H1 (cell line): ENCODE results near the gene TAF4. TPM values are rescaled to one million over a fixed set of nuclear protein-coding genes. Genes with fewer than 3 reads are reported as not detected.
A peak's percentile ranks its signal among the peaks of the same experiment; 100 is the strongest.

ENCODE experiments used
- CTCF ChIA-PET: fragments of 300-600 bp; sonication (Branson Sonifier 250); formaldehyde crosslinking; loops from one replicate; lab custom pipeline; 2021; ENCODE audit not compliant: partially characterized antibody; lab: Charles Lee
- POLR2A ChIA-PET: fragments of 300-600 bp; sonication (Branson Sonifier 250); formaldehyde crosslinking; loops from one replicate; lab custom pipeline; 2021; ENCODE audit warnings: inconsistent platforms; ENCODE audit not compliant: partially characterized antibody; lab: Charles Lee
- DNase-seq, 2 experiments: peaks; one replicate each; pipeline versions ENCODE4 v3.0.0 to v3.0.0-alpha.2; 2010 to 2022; ENCODE audit warnings: low spot score in 2 of 2, low read depth in 1 of 2, mixed read lengths in 1 of 2
- FAIRE-seq: peaks from 2 replicates; lab custom pipeline; 2011; peaks lifted over from hg19 to GRCh38; lab: Jason Lieb, UNC
- H2AFZ ChIP-seq: 2 replicates; pipeline ENCODE4 v1.8.1; 2012; ENCODE audit warnings: low read length, inconsistent platforms
- H2AK5ac ChIP-seq: 2 replicates; pipeline ENCODE4 v1.6.1; 2013; ENCODE audit warnings: low read depth, low read length
- H2BK120ac ChIP-seq: replicated peaks from 2 replicates; pipeline ENCODE3; 2013; ENCODE audit warnings: low read depth, low read length, inconsistent platforms
- H2BK12ac ChIP-seq: 2 replicates; pipeline ENCODE4 v1.6.1; 2013; ENCODE audit warnings: low read depth, low read length
- H2BK15ac ChIP-seq: 2 replicates; pipeline ENCODE4 v1.6.1; 2013; ENCODE audit warnings: low read length
- H2BK20ac ChIP-seq: 2 replicates; pipeline ENCODE4 v1.6.1; 2013; ENCODE audit warnings: low read length
- H2BK5ac ChIP-seq: 2 replicates; pipeline ENCODE4 v1.6.1; 2013; ENCODE audit warnings: low read depth, low read length
- H3K14ac ChIP-seq: 2 replicates; pipeline ENCODE4 v1.6.1; 2013; ENCODE audit warnings: inconsistent platforms; ENCODE audit not compliant: insufficient read length
- H3K18ac ChIP-seq: 2 replicates; pipeline ENCODE4 v1.6.1; 2013; ENCODE audit warnings: low read length; ENCODE audit errors: extremely low read depth
- H3K23ac ChIP-seq: 2 replicates; pipeline ENCODE4 v1.6.1; 2013; ENCODE audit warnings: inconsistent platforms; ENCODE audit not compliant: insufficient read length
- H3K23me2 ChIP-seq: 2 replicates; pipeline ENCODE4 v1.6.1; 2013; ENCODE audit warnings: low read depth, low read length
- H3K27ac ChIP-seq: 2 replicates; pipeline ENCODE4 v1.6.1; 2011; ENCODE audit warnings: low read depth, low read length, inconsistent platforms
- H3K27me3 ChIP-seq, 4 experiments: replicated peaks in 1 of 4; 1 replicate in 1 of 4; 2 replicates in 3 of 4; pipeline versions ENCODE4 v1.6.1 to v1.8.1; 2011 to 2013; ENCODE audit warnings: low read length in 3 of 4, mild to moderate bottlenecking in 3 of 4, inconsistent platforms in 2 of 4, mixed read lengths in 2 of 4, moderate library complexity in 1 of 4; ENCODE audit not compliant: control insufficient read depth in 3 of 4, insufficient read depth in 3 of 4; ENCODE audit errors: extremely low read depth in 1 of 4
- H3K36me3 ChIP-seq, 4 experiments: 2 replicates each; pipeline versions ENCODE4 v1.6.1 to v1.8.1; 2011 to 2013; ENCODE audit warnings: mild to moderate bottlenecking in 4 of 4, low read length in 3 of 4, moderate library complexity in 2 of 4, control low read depth in 1 of 4, inconsistent platforms in 1 of 4; ENCODE audit not compliant: insufficient read depth in 4 of 4, control insufficient read depth in 2 of 4
- H3K4ac ChIP-seq: replicated peaks from 2 replicates; pipeline ENCODE3; 2013; ENCODE audit warnings: low read length, low read depth, mixed read lengths, inconsistent platforms; ENCODE audit not compliant: insufficient read length
- H3K4me1 ChIP-seq, 4 experiments: replicated peaks in 1 of 4; 1 replicate in 1 of 4; 2 replicates in 3 of 4; pipeline versions ENCODE4 v1.6.1 to v1.8.1; 2011 to 2013; ENCODE audit warnings: low read length in 3 of 4, inconsistent platforms in 2 of 4, mixed read lengths in 1 of 4; ENCODE audit not compliant: insufficient read depth in 4 of 4, control insufficient read depth in 3 of 4
- H3K4me2 ChIP-seq, 2 experiments: 2 replicates each; pipeline versions ENCODE4 v1.6.1 to v1.8.1; 2011 to 2013; ENCODE audit warnings: low read depth in 2 of 2, low read length in 2 of 2, control low read depth in 1 of 2, inconsistent platforms in 1 of 2, mild to moderate bottlenecking in 1 of 2; ENCODE audit not compliant: insufficient read depth in 1 of 2
- H3K4me3 ChIP-seq, 4 experiments: fragments of 200-600, 300-600 bp in 1 of 4; sonication (generic), shearing (Covaris generic), sonication (Bioruptor Twin) in 1 of 4; 2 replicates each; pipeline versions ENCODE4 v1.5.1 to v1.8.1; 2011 to 2016; ENCODE audit warnings: low read length in 4 of 4, low read depth in 3 of 4, control low read depth in 2 of 4, inconsistent platforms in 2 of 4, mild to moderate bottlenecking in 2 of 4, mixed read lengths in 1 of 4, moderate library complexity in 1 of 4; ENCODE audit not compliant: insufficient read depth in 2 of 4; ENCODE audit errors: extremely low read depth in 1 of 4
- H3K56ac ChIP-seq: replicated peaks from 2 replicates; pipeline ENCODE3; 2013; ENCODE audit warnings: low read depth, mild to moderate bottlenecking, mixed read lengths, low read length, inconsistent platforms; ENCODE audit not compliant: insufficient read length
- H3K79me1 ChIP-seq: 2 replicates; pipeline ENCODE4 v1.6.1; 2013; ENCODE audit warnings: low read depth, low read length, control low read depth
- H3K79me2 ChIP-seq, 2 experiments: 2 replicates each; pipeline versions ENCODE4 v1.6.1 to v1.8.1; 2012 to 2013; ENCODE audit warnings: low read length in 2 of 2, mild to moderate bottlenecking in 2 of 2, inconsistent platforms in 1 of 2; ENCODE audit not compliant: insufficient read depth in 2 of 2, control insufficient read depth in 1 of 2
- H3K9ac ChIP-seq, 4 experiments: replicated peaks in 1 of 4; 1 replicate in 1 of 4; 2 replicates in 3 of 4; pipeline versions ENCODE4 v1.6.1 to v1.8.1; 2011 to 2013; ENCODE audit warnings: low read depth in 3 of 4, low read length in 3 of 4, control low read depth in 2 of 4, mild to moderate bottlenecking in 2 of 4, moderate library complexity in 2 of 4, inconsistent platforms in 1 of 4; ENCODE audit errors: extremely low read depth in 1 of 4
- H3K9me3 ChIP-seq, 2 experiments: 2 replicates each; pipeline versions ENCODE4 v1.6.1 to v1.8.1; 2012 to 2013; ENCODE audit warnings: mild to moderate bottlenecking in 2 of 2, moderate library complexity in 2 of 2, control low read depth in 1 of 2, inconsistent platforms in 1 of 2, low read depth in 1 of 2, low read length in 1 of 2, mixed read lengths in 1 of 2; ENCODE audit not compliant: insufficient read depth in 2 of 2
- H4K20me1 ChIP-seq, 2 experiments: replicated peaks in 1 of 2; 2 replicates each; pipeline versions ENCODE3 to v1.8.1; 2011 to 2013; ENCODE audit warnings: inconsistent platforms in 2 of 2, low read length in 2 of 2, mild to moderate bottlenecking in 1 of 2; ENCODE audit not compliant: insufficient read depth in 2 of 2, control insufficient read depth in 1 of 2
- H4K5ac ChIP-seq: 2 replicates; pipeline ENCODE4 v1.6.1; 2013; ENCODE audit warnings: low read length, low read depth, mixed read lengths, inconsistent platforms; ENCODE audit not compliant: insufficient read length
- H4K8ac ChIP-seq: 2 replicates; pipeline ENCODE4 v1.8.0; 2013; ENCODE audit warnings: mild to moderate bottlenecking, moderate library complexity, low read length, inconsistent platforms; ENCODE audit not compliant: insufficient read depth; ENCODE audit errors: extremely low read depth
- H4K91ac ChIP-seq: replicated peaks from 2 replicates; pipeline ENCODE3; 2013; ENCODE audit warnings: low read length, mixed read lengths, inconsistent platforms; ENCODE audit not compliant: insufficient read length
- ATF3 ChIP-seq: IDR thresholded peaks from 2 replicates; pipeline ENCODE4 v1.6.1; 2011; ENCODE audit warnings: low read depth, mild to moderate bottlenecking, low read length; ENCODE audit not compliant: insufficient read depth
- GABPA ChIP-seq: IDR thresholded peaks from 2 replicates; pipeline ENCODE4 v1.6.1; 2011; ENCODE audit warnings: mild to moderate bottlenecking, low read length, moderate library complexity, borderline replicate concordance; ENCODE audit not compliant: insufficient read depth
- MAFK ChIP-seq: IDR thresholded peaks from 2 replicates; pipeline ENCODE4 v1.6.1; 2012; ENCODE audit warnings: low read depth, mild to moderate bottlenecking, improper control_type of control experiment, low read length
- NRF1 ChIP-seq: IDR thresholded peaks from 2 replicates; pipeline ENCODE4 v1.6.1; 2011; ENCODE audit warnings: mild to moderate bottlenecking, low read depth, low read length, improper control_type of control experiment
- POLR2AphosphoS5 ChIP-seq: IDR thresholded peaks from 2 replicates; pipeline ENCODE4 v1.6.1; 2011; ENCODE audit warnings: low read depth, low read length
- SRF ChIP-seq: IDR thresholded peaks from 2 replicates; pipeline ENCODE4 v1.6.1; 2011; ENCODE audit warnings: mild to moderate bottlenecking, low read depth, low read length, moderate library complexity
- TBP ChIP-seq: IDR thresholded peaks from 2 replicates; pipeline ENCODE4 v1.6.1; 2011; ENCODE audit warnings: low read depth, low read length, improper control_type of control experiment
- WGBS, 2 experiments: shearing (Covaris generic) in 1 of 2; methylation state at CpG; one replicate each; pipeline versions ENCODE4 v1.1.6 to v1.1.7; 2013 to 2015; ENCODE audit warnings: low lambda C conversion rate in 2 of 2, mixed read lengths in 2 of 2, inconsistent platforms in 1 of 2, low coverage in 1 of 2, missing lambda C conversion rate in 1 of 2; ENCODE audit not compliant: insufficient replicate concordance in 2 of 2, insufficient coverage in 1 of 2, insufficient read length in 1 of 2; ENCODE audit errors: extremely low coverage in 1 of 2, missing lambda C conversion rate in 1 of 2; 5-methylcytosine and 5-hydroxymethylcytosine counted together
- polyA plus RNA-seq, 7 experiments: library from polyadenylated mRNA; depleted of rRNA in 3 of 7; stranded (reverse) in 5 of 7; unstranded in 2 of 7; fragments of >200 nt in 5 of 7; fragments of 200-250 nt in 2 of 7; gene quantifications; 1 replicate in 5 of 7; 2 replicates in 1 of 7; 4 replicates in 1 of 7; pipeline versions ENCODE4 v1.2.1 to v1.2.3, GENCODE V29; 2011 to 2013; ENCODE audit warnings: missing spikeins in 2 of 7, mixed read lengths in 2 of 7
- total RNA-seq: library from RNA; stranded (reverse); fragmentation: NEBNext Ultra II Directional; extraction: Animal tissue kit (Norgen Biotek cat#: 25700); gene quantifications from 2 replicates; pipeline ENCODE4 v1.2.1, GENCODE V29; 2021

The TAF4 gene
- total and polyA plus RNA-seq, 2 of the 8 experiments (the other 6 are each of a cell fraction or from before 2014, with no cell fraction given) = 16.0 to 30.1 TPM

DNA sequence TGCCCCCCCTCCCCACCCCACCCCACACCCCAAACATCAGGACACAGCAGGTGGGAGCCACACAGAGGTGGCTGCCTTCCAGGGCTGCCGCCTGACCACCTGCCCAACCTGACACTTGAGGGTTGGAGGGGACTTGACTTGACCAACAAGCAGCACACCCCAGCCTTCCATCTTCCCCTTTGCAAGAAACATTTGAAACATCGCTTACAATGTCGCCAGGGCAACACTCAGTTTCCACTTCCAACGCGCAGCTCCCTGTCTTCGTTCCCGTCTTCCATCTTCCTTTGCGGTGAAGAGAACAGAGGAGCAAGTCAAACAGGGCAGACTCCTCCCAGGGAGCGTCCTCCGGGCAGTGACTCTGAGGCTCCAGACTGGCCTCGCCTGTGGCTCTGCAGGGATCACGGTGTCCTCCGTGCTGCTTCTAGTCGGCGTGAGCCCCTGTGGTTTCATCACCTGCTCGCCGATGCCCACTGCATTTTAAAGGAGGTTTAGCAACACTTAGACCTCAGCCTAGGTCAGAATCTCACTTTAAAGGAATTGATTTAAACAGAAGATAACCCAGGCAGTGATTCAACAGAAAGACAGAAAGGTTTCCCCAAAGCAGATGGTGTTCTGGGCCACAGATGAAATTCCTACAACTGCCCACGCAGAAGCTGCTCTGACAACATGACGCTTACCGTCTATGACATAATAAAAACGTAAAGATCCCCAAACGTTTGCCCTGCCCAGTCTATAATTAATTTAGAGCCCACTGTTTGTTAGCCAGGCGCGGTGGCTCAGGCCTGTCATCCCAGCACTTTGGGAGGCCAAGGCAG is 130.8 kb downstream of the TAF4 start:
- POLR2A ChIA-PET = no interaction called here
- Histone ChIP-seq H3K79me1 (no peaks in the 10 kb centered on the region), H3K14ac (no peak overlapping the region), H4K91ac (no peak overlapping the region), H4K20me1 (peaks cover 0 to 3% of the 10 kb centered on the region in 2 experiments), H3K23me2 (no peaks in the 10 kb centered on the region), H4K8ac (no peak overlapping the region), H3K27me3 (no peaks in the 10 kb centered on the region), H3K79me2 (no peaks in the 10 kb centered on the region), H3K9me3 (no peaks in the 10 kb centered on the region; a peak in 1 of 4 replicates), H2AK5ac (peak overlapping the region; percentile 16), H3K4ac (no peak overlapping the region), H4K5ac (peak overlapping the region; percentile 51), H3K36me3 (no peaks in the 10 kb centered on the region; a peak in 1 of 8 replicates), H3K27ac (no peak overlapping the region), H2BK12ac (0 out of 2 replicates have a peak overlapping the region, but pooled peaks have one; percentile 60), H2AFZ (no peak overlapping the region), H3K4me1 (peaks cover 0 to 27% (median 10%) of the 10 kb centered on the region in 4 experiments; a peak in 5 of 7 replicates), H3K18ac (no peak overlapping the region; the same call in 1 of the 2 replicates), H2BK5ac (peak overlapping the region; percentile 68), H2BK120ac (no peak overlapping the region), H3K4me2 (no peak overlapping the region; a peak in 1 of 4 replicates), H3K23ac (no peak overlapping the region), H2BK15ac (peak overlapping the region; percentile 24; the same call in 1 of the 2 replicates), H3K4me3 (no peak overlapping the region), H2BK20ac (no peak overlapping the region), H3K9ac (no peak overlapping the region), H3K56ac (no peak overlapping the region)
- no peak for TF ChIP-seq NRF1
- TF ChIP-seq TBP = no peak
- no peak for TF ChIP-seq SRF
- no peak for TF ChIP-seq POLR2AphosphoS5
- no peak for TF ChIP-seq ATF3
- TF ChIP-seq MAFK = no peak
- no peak for TF ChIP-seq GABPA
- FAIRE-seq = no peak
- WGBS, 2 experiments = 80% methylated on average over 24 of the region's 24 CpGs; no CpG with 5 or more reads in 1 of the 2 experiments
- CTCF ChIA-PET = interaction anchor here (1.3 kb wide), 1 partner anchor 16 kb away, joined by 3 read pairs; no protein-coding TSS in a partner anchor
- peak in 1 of 2 experiments; percentile 47 for DNase-seq
